Stimulated activated CD4-positive, alpha-beta T cell treated with anti-CD3 and anti-CD28 coated beads, Interleukin-15, amount 100 ng/mL, for 48 hours (primary cell): Measurements from ENCODE around the gene GLP2R.
"Not testable (repeated sequence)": the region's sequence is repeated elsewhere in the genome, so short reads cannot be mapped to it uniquely, and the experiment has no call there.

ENCODE experiments used
- DNase-seq, 2 donors: peaks; one replicate each; pipeline ENCODE4 v3.0.0-alpha.2; 2020; ENCODE audit warnings: low read depth in 2 of 2

The GLP2R gene, protein sequence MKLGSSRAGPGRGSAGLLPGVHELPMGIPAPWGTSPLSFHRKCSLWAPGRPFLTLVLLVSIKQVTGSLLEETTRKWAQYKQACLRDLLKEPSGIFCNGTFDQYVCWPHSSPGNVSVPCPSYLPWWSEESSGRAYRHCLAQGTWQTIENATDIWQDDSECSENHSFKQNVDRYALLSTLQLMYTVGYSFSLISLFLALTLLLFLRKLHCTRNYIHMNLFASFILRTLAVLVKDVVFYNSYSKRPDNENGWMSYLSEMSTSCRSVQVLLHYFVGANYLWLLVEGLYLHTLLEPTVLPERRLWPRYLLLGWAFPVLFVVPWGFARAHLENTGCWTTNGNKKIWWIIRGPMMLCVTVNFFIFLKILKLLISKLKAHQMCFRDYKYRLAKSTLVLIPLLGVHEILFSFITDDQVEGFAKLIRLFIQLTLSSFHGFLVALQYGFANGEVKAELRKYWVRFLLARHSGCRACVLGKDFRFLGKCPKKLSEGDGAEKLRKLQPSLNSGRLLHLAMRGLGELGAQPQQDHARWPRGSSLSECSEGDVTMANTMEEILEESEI

DNA sequence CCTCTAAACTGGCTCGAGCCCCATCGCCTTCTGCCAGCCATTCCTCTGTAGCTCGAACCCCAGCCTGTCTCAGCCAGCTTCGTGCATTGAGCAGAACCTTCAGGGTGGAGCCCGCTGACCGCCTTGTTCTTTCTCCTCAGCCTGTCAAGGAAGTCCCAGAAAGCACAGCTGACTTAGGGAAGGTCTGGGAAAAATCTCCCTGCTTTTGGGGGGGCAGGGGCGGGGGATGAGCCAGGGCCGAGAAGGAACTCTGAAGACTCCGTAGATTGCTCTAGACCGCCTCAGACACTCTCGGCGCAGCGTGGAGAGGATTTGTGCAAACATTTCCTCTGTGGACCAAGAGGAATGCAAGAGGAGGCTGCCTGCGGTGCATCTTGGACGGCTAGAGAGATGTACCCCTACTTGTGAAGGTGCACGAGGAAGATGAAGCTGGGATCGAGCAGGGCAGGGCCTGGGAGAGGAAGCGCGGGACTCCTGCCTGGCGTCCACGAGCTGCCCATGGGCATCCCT lies at the start of gene GLP2R:
TSS of gene GLP2R (plus strand) at position 284 of the 510 bp plus-strand sequence. CDS start at position 424, 140 bp downstream.
- DNase-seq, result no peak

DNA sequence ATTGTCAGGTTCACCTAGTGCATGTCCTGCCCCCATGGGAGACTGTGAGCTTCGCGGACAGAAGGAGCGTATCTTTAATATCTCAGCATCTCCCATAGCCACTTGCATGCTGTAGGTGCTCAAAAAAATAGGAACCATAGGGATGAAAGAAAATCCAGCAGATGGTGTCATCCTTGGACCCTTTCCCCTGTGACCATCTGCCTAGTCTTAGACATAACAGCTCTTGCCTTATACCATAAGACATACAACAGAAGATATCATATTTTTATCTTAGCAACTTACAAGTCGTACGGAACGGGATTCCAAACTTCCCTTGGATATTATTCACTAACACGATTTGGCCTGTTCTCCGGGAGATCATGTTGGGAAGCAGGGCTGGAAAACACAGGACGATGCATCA lies 48.8 kb upstream of the GLP2R start:
- DNase-seq, result no peak

GRCh38 chr17:9780552-9780951 lies 45.2 kb upstream of the GLP2R start:
- no peak for DNase-seq

DNA sequence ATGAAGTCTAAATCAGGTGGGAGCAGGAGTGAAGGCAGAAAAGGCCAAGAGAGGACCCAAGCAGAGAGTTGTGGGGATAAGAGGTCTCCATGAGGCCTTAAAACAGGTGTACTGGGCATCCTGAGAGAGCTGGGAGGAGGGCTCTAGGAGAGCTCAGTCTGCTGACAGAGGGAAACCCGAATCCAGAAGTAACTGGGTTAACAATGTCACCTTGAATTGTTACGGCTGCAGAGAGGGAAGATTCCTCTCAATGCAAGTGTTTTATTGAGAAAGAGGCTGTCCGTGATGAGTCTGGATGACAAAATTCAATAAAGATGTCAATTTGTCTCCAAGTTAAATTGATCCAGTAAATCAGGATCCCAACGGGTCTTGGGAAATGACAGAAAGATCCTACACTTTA lies 42.7 kb upstream of the GLP2R start:
- DNase-seq, result no peak

GRCh38 chr17:9783465-9783864 lies 42.3 kb upstream of the GLP2R start:
- not testable (repeated sequence) for DNase-seq

DNA sequence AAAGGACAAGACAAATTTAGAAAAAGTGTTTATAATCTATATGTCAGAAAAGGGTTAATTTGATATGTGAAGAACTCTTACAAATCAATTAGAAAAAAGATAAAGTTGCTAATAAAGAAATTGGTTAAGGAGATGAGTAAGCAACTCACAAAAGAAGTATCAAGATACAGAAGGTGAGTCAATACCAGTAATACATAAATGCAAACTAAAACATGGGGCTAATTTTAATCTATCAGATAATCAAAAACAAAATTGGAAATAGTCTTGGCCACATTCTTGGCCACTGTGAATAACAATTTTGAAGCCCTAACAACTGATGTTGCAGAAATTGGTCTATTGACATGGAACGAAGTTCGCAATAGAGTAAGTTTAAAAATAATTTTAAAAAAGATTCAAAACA lies 41.2 kb upstream of the GLP2R start:
- no peak for DNase-seq

DNA sequence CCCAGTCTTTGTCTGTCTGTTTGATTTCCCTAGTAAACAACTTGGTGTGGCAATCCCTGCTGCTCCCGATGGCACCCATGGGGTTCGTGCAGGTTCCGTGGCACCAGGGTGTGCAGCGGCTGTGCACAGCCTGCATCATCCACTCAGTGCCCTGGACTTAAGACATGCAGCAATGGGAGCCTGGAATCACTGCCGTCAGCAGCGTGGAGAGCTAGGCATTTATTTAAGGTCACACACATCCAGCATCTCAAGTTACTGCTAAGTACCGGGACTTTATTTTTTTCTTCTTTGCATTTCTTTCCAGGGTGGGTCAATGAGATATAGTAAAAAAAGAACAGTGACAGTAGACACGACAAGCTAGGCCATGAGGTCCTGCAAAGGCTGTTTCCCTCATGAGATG lies 37.1 kb upstream of the GLP2R start:
- no peak for DNase-seq

- DNase-seq, result no peak
These were observed 35.4 kb upstream of the GLP2R start for GRCh38 chr17:9790316-9790715.

- no peak for DNase-seq
These were observed 34.5 kb upstream of the GLP2R start, which contains the start of gene DHRS7C for GRCh38 chr17:9790889-9791876. Gene DHRS7C (minus strand): TSS chr17:9791592. CDS start chr17:9791284, 308 bp downstream.

DNA sequence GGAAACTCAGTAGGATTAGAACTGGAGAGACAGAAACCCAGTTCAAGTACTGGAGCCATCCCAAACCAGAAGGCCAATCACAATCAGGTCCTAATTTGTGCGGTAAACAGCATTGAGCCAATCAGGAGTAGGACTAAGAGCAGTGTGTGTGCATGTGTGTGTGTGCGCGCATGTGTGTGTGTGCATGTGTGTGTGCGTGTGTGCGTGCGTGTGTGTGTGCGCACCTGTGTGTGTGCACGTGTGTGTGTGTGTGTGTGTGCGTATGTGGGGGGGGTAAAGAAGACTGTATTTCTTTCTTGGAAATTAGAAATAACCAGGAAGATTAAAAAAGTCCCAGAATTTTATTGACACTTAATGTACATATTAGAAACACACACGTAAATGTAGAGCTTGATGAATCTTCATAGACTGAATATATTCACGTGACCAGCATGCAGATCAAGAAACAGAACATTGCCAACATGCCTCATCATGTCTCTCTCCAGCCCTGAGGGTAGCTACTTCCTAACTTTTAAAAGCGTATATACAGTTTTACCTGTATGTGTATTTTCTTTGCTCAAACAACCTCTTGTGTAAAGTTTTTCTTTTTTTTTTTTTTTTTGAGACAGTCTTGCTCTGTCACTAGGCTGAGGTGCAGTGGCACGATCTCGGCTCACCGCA lies 33.4 kb upstream of the GLP2R start:
- no peak for DNase-seq

DNA sequence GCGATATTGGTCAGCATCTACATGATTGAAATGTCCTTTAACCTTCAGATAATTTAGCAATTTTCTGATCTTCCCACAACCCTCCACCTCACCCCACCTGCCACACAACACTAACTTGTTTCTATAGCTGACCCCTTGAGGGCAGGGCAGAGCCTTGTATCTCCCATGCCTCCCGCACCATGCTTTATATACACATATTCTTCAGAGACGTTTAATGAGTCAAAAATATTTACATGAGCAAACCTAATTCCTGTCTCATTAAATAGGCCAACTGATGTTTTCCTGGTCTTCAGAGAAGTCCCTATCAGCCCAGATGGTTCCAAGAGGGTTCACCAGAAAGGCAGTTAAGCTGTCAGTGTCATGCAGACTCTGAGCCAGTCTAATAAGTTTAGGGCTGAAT lies 27.7 kb upstream of the GLP2R start:
- DNase-seq, result no peak

- no peak for DNase-seq
These were observed 27.0 kb upstream of the GLP2R start for GRCh38 chr17:9798724-9799123.

GRCh38 chr17:9801505-9801904 lies 24.2 kb upstream of the GLP2R start:
- DNase-seq, result no peak

GRCh38 chr17:9802294-9802693 lies 23.4 kb upstream of the GLP2R start:
- no peak for DNase-seq

DNA sequence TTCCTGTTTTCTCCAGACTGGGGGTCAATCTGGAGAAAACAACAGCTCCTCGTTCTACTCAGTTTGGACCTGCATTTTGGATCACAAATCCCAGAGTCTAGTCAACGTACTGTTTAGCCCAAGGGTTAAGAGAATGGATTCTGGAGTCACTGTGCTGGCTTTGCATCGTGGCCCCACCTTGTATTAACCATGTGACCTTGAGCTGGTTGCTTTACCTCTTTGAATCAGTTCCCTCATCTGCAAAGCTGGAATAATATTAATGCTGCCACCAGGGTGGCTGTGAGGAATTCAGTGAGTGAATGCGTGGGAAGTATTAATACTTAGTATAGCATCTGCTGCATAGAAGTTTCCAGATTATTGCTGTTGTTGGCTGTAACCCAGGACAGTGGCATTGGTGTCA lies 23.0 kb upstream of the GLP2R start:
- no peak for DNase-seq

GRCh38 chr17:9805769-9806168 lies 20.0 kb upstream of the GLP2R start:
- DNase-seq, result no peak

GRCh38 chr17:9806699-9807098 lies 19.0 kb upstream of the GLP2R start:
- no peak for DNase-seq

DNA sequence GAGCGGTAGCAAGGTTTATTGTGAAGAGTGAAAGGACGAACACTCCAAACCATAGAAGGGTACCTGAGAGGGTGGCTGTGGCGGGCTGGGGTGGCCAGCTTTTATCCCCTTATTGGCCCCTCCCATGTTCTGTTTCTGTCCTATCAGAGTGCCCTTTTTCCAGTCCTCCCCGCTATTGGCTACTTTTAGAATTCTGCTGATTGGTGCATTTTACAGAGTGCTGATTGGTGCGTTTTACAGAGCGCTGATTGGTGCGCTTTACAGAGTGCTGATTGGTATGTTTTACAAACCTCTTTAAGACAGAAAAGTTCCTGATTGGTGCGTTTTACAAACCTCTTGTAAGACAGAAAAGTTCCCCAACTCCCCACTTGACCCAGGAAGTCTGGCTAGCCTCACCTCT lies 16.3 kb upstream of the GLP2R start:
- DNase-seq, result no peak

GRCh38 chr17:9810100-9810949 lies 15.4 kb upstream of the GLP2R start:
- DNase-seq, result no peak

- DNase-seq, result no peak
These were observed 14.6 kb upstream of the GLP2R start for GRCh38 chr17:9811086-9811485.

GRCh38 chr17:9811537-9811936 lies 14.2 kb upstream of the GLP2R start:
- no peak for DNase-seq
